Neural cell (in vitro differentiated cells): ENCODE results near the gene ADAMTS15.

Experiments used
- CTCF ChIP-seq: fragments of 450-650 bp; IDR thresholded peaks from 2 replicates; pipeline ENCODE4 v1.5.1; 2014; ENCODE audit warnings: antibody characterized with exemption, mild to moderate bottlenecking, moderate library complexity; ENCODE audit not compliant: poor library complexity, severe bottlenecking
- EP300 ChIP-seq: fragments of 450-650 bp; conservative IDR thresholded peaks from 2 replicates; pipeline ENCODE4 v1.6.1; 2014; ENCODE audit warnings: antibody characterized with exemption, mild to moderate bottlenecking, moderate library complexity; ENCODE audit not compliant: poor library complexity, severe bottlenecking
- EZH2 ChIP-seq: fragments of 200-600, 300-800 bp; shearing (Covaris generic), sonication (generic); IDR thresholded peaks from 2 replicates; pipeline ENCODE4 v1.6.1; 2014; ENCODE audit warnings: antibody characterized with exemption, low read length, borderline replicate concordance, mild to moderate bottlenecking; ENCODE audit not compliant: insufficient read depth, poor library complexity, severe bottlenecking
- POLR2AphosphoS5 ChIP-seq: IDR thresholded peaks from 2 replicates; pipeline ENCODE4 v1.6.1; 2012
- SMC3 ChIP-seq: fragments of 450-650 bp; conservative IDR thresholded peaks from 2 replicates; pipeline ENCODE4 v1.6.1; 2014; ENCODE audit warnings: antibody characterized with exemption, mild to moderate bottlenecking, moderate library complexity; ENCODE audit not compliant: poor library complexity

DNA sequence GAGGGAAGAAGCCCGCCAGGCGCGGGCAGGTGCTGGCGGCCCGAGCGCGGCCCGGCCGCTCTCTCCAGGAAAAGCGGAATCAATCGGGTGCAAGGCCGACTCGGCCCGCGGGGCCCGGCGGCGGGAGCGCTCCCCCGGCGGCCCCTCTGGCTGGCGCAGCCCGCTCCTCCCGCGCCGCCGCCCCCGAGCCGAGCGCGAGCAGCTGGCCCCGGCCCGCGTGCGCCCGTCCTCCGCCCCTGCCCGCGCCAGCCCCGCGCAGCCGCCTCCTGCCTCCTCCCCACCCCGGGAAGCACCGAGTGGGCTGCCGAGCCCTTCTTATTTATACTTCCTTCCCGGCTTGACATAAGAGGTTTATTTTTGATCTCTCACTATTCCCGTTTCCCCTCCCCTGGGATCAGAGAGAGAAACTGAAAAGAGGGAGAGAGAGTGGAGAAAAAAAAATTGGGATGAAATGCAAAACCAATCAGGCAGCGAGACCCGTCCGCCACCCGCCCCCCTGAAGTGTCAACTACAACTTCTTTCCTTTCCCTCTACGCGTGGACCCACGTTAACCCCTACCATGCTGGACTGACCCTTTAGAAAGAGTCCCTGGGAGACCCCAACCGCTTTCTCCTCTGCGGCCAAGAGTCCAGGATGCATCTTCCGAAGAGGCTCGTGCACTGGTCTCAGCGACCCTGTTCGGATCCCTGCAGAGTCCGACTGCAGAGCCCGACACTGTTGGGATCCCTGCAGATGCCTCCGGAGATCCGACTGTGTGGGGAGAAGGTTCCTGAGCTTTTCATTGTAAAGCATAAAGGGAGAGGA lies 19.9 kb upstream of the ADAMTS15 start, which contains the start of gene ADAMTS8:
- TF ChIP-seq CTCF (no peak), EP300 (no peak), POLR2AphosphoS5 (no peak), SMC3 (no peak), EZH2 (no peak)
